HG03565 (cell line): ENCODE measurements around the gene FNDC3B.

Experiments used
- ATAC-seq: cut with Tn5 transposase; IDR thresholded peaks from one replicate; pipeline ENCODE4 v1.9.1; 2021; ENCODE audit warnings: mild to moderate bottlenecking, moderate library complexity; ENCODE audit not compliant: unreplicated experiment

Gene FNDC3B

GRCh38 chr3:172132159-172132586 lies 92.8 kb downstream of the FNDC3B start:
- no peak for ATAC-seq

GRCh38 chr3:172132721-172133311 lies 93.4 kb downstream of the FNDC3B start:
- no peak for ATAC-seq

GRCh38 chr3:172133838-172134237 lies 94.5 kb downstream of the FNDC3B start:
- no peak for ATAC-seq

GRCh38 chr3:172134352-172134751 lies 95.0 kb downstream of the FNDC3B start:
- peak; percentile 34 for ATAC-seq

- no peak for ATAC-seq
These were observed 95.8 kb downstream of the FNDC3B start for GRCh38 chr3:172135185-172135584.

- no peak for ATAC-seq
These were observed 96.4 kb downstream of the FNDC3B start for GRCh38 chr3:172135820-172136219.

GRCh38 chr3:172136330-172136729 lies 97.0 kb downstream of the FNDC3B start:
- no peak for ATAC-seq

- no peak for ATAC-seq
These were observed 98.2 kb downstream of the FNDC3B start for GRCh38 chr3:172137287-172138192.

GRCh38 chr3:172138193-172138537 lies 98.8 kb downstream of the FNDC3B start:
- no peak for ATAC-seq

- ATAC-seq, result peak; percentile 39
These were observed 99.6 kb downstream of the FNDC3B start for GRCh38 chr3:172138792-172139507.

- no peak for ATAC-seq
These were observed 100.3 kb downstream of the FNDC3B start for GRCh38 chr3:172139528-172140276.

GRCh38 chr3:172140499-172141391 lies 101.4 kb downstream of the FNDC3B start:
- ATAC-seq, result no peak

- peak; percentile 80 for ATAC-seq
These were observed 102.9 kb downstream of the FNDC3B start for GRCh38 chr3:172142051-172142863.

GRCh38 chr3:172142864-172143451 lies 103.6 kb downstream of the FNDC3B start:
- ATAC-seq, result no peak

GRCh38 chr3:172143739-172144497 lies 104.5 kb downstream of the FNDC3B start:
- no peak for ATAC-seq

GRCh38 chr3:172144601-172145000 lies 105.2 kb downstream of the FNDC3B start:
- ATAC-seq, result no peak

GRCh38 chr3:172145031-172145686 lies 105.8 kb downstream of the FNDC3B start:
- ATAC-seq, result peak; percentile 24
